ENCODE measurements around the gene CTNNA1. TPM values are rescaled to one million over a fixed set of nuclear protein-coding genes. Genes with fewer than 3 reads are reported as not detected.

Gene CTNNA1
- total RNA-seq, 1 donor from 2014 or later, result 331 TPM

DNA sequence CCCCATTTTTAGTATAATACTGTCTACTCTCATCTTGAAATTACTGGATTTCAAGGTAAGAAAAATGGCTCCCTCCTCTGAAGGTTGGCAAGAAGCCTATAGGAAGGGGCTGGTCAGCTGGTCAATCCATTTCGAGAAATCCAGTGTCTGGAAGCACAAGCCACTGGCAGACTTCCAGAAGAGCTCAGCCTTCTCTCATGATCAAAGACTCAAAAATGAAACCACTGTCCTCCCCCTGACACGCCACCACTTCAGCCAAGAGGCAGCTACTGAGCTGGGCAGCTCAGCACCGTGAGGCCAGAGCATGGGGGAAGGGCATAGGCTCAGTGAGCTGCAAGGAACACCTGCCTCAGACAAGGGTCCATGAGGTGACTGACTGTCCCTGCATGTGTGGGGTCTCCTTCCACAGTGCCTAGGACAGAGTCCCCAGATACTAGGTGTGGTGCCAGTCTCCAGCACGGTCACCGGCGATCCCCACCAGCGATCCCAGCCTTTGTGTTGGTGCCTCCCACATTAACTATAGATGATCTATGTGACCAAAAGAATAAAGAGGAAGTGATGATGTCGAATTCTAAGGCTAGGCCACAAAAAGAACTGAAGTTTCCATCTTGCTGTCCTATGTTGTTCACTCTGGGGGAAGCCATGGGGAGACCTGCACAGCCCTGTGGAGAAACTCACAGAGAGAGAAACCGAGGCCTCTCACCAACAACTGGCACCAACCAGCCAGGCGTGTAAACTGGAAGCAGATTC is 222.0 kb downstream of the CTNNA1 start:
- DNase-seq (ENCODE audit: low read depth), result peak; percentile 52
- TF ChIP-seq CTCF (conservative IDR thresholded peaks at IDR 0.05; ENCODE audit: low read depth, low read length), result no peak
- H3K4me3 ChIP-seq (ENCODE audit: low read depth, low read length), result no peak overlapping the region

- TF ChIP-seq CTCF (conservative IDR thresholded peaks at IDR 0.05; ENCODE audit: low read depth, low read length), result no peak
- no peak overlapping the region for H3K4me3 ChIP-seq (ENCODE audit: low read depth, low read length)
- DNase-seq (ENCODE audit: low read depth), result no peak
Measured at GRCh38 chr5:138978080-138978479, 224.9 kb downstream of the CTNNA1 start.

DNA sequence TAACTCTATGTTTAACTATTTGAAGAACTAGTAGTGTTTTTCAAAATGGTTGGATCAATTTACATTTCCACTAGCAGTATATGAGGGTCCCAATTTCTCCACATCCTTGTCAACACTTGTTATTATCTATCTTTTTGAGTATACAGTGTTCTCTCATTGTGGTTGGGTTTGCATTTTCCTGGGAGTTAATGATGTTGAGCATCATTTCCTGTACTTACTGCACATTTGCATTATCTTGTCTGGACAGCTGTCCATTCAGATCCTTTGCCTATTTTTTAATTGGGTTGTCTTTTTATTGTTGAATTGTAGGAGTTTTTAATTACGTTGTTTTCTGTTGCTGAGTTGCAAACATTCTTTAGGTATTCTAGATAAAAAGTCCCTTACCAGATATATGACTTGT is 225.4 kb downstream of the CTNNA1 start:
- H3K4me3 ChIP-seq (ENCODE audit: low read depth, low read length), result no peak overlapping the region
- TF ChIP-seq CTCF (conservative IDR thresholded peaks at IDR 0.05; ENCODE audit: low read depth, low read length), result no peak
- no peak for DNase-seq (ENCODE audit: low read depth)

- no peak for DNase-seq (ENCODE audit: low read depth)
- TF ChIP-seq CTCF (conservative IDR thresholded peaks at IDR 0.05; ENCODE audit: low read depth, low read length), result no peak
- no peak overlapping the region for H3K4me3 ChIP-seq (ENCODE audit: low read depth, low read length)
Measured at GRCh38 chr5:138979684-138980280, 226.6 kb downstream of the CTNNA1 start.

DNA sequence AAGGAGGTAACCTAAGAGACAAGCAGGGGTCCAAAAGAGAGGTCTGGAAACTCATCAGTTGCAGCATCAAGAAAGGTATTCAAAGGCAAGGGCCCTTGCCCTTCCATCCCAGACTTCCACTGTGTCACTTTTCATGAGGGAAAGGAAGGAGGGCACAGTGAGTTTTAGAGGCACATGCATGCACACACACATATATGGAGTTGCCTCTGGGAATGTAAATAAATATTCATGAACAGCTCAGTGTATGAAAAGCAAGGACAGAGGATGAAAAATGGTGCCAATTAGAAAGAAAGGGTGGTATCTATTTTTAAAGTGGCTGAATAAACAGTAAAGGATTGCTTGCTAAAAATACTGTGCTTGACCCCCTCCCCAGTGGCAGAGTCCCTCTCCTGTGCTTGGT is 227.2 kb downstream of the CTNNA1 start:
- DNase-seq (ENCODE audit: low read depth), result no peak
- TF ChIP-seq CTCF (conservative IDR thresholded peaks at IDR 0.05; ENCODE audit: low read depth, low read length), result no peak
- H3K4me3 ChIP-seq (ENCODE audit: low read depth, low read length), result no peak overlapping the region

DNA sequence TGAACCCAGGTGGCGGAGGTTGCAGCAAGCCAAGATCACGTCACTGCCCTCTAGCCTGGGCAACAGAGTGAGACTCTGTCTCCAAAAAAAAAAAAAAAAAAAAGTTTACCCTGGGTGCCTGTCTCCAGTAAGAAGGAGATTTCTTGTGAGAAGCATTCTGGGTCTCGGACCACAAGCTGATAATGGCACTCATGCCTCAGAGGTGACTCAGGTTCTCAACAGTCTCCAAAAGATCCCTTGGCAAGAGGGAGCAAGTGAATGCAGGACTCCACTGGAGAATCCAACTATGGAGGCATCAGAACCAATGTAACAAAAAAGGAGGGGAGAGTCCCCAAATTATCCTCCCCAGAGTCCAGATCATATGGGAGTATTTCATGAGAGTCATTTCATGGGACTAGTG is 227.9 kb downstream of the CTNNA1 start:
- DNase-seq (ENCODE audit: low read depth), result no peak
- no peak overlapping the region for H3K4me3 ChIP-seq (ENCODE audit: low read depth, low read length)
- TF ChIP-seq CTCF (conservative IDR thresholded peaks at IDR 0.05; ENCODE audit: low read depth, low read length), result no peak

DNA sequence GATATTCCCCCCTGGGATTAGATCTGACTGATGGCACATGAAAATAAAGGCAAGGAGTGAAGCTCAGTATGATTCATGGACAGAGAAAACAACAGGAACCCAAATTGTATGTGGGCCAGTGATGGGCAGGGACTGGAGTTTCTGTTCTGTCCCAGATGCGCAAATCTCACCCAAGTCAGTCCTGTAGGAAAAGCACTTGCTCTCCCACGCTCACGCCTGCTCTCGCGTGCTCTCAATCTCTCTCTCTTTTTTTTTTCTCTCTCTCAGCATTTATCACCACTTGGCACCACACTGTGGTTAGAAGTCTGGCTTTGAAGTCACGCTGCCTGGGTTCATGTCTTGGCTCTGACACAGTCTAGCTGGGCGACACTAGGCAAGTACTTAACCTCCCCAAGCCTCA is 228.4 kb downstream of the CTNNA1 start:
- TF ChIP-seq CTCF (conservative IDR thresholded peaks at IDR 0.05; ENCODE audit: low read depth, low read length), result no peak

More for the DNA sequence above, 228.4 kb downstream of the CTNNA1 start:
- DNase-seq (ENCODE audit: low read depth), result no peak
- H3K4me3 ChIP-seq (ENCODE audit: low read depth, low read length), result no peak overlapping the region

Data from epithelial cell of proximal tubule (primary cell).